ENCODE data around the gene NOXA1. TPM values are rescaled to one million over a fixed set of nuclear protein-coding genes. Genes with fewer than 3 reads are reported as not detected.

NOXA1 gene
- total and polyA plus RNA-seq, 4 donors: 1.3 to 3.6 (median 2.4) TPM

DNA sequence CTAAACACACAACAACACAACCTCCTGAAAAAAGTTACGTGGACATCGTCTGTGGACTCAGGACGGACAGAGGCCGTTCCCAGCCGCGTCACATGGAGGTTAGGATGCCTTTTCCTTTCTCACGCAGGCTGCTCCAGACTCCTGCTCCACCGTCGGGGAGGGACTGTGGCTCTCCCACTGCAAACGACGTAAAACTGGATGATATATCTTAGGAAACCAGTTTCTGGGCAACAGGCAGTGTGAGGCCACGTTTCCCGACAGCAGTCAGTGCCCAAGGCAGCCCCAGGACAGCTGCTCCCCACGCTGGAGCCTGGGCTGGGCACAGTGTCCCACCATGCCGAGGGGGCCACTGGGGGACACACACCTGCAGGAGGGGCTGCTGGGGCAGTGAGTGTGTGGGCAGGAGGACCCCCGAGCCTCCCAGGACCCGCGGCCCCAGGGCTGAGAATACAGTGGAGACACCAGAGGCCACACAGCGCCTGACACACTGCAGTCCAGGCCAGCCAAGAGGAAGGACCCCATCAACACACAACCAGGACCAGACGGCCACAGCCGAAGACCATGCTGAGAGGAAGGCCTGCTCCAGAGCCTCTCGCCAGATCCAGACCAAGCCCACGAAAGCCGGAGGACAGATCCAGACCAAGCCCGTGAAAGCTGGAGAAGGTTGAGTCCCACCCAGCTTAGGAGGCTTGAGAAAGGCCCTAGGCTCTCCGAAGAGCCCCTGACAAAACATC, 26.4 kb upstream of the NOXA1 start:
- Histone ChIP-seq H3K9ac (ENCODE audit: low read depth in 1 of 2, low read length in 2 of 2) (no peak overlapping the region), H3K27ac (ENCODE audit: low read depth in 1 of 2, low read length in 2 of 2) (no peak overlapping the region), H3K4me3 (ENCODE audit: low read depth in 1 of 3, low read length in 3 of 3) (no peak overlapping the region), H3K9me3 (ENCODE audit: control insufficient read depth in 4 of 4, low read length in 3 of 4) (no peaks in the 10 kb centered on the region), H3K4me1 (ENCODE audit: control insufficient read depth in 4 of 4, insufficient read depth in 4 of 4, low read length in 3 of 4) (peaks cover 0 to 6% (median 3%) of the 10 kb centered on the region in 4 donors), H3K27me3 (ENCODE audit: control insufficient read depth in 4 of 4, insufficient read depth in 4 of 4, low read length in 3 of 4) (no peaks in the 10 kb centered on the region), H3K36me3 (ENCODE audit: control insufficient read depth in 4 of 4, insufficient read depth in 3 of 4, low read depth in 1 of 4, low read length in 3 of 4) (peaks cover 0 to 5% (median 1%) of the 10 kb centered on the region in 4 donors)
- 95% methylated on average over 26 of the region's 26 CpGs for WGBS
- no peak for DNase-seq (ENCODE audit: low spot score)
- TF ChIP-seq YY1 (IDR thresholded peaks at IDR 0.05) (no peak), CTCF (IDR thresholded peaks at IDR 0.05; ENCODE audit: low read depth, low read length, missing input control) (no peak), HNF4A (conservative IDR thresholded peaks at IDR 0.05) (no peak), NR2F2 (IDR thresholded peaks at IDR 0.05) (no peak), HNF4G (IDR thresholded peaks at IDR 0.05) (no peak), EGR1 (IDR thresholded peaks at IDR 0.05; ENCODE audit: low read depth in 2 of 2) (no peak), SP1 (IDR thresholded peaks at IDR 0.05) (no peak), RAD21 (IDR thresholded peaks at IDR 0.05) (no peak), TAF1 (conservative IDR thresholded peaks at IDR 0.05) (no peak), FOXA1 (IDR thresholded peaks at IDR 0.05) (no peak), JUND (IDR thresholded peaks at IDR 0.05) (no peak), FOXA2 (IDR thresholded peaks at IDR 0.05) (no peak)
- TF ChIP-seq, protein P1, sequence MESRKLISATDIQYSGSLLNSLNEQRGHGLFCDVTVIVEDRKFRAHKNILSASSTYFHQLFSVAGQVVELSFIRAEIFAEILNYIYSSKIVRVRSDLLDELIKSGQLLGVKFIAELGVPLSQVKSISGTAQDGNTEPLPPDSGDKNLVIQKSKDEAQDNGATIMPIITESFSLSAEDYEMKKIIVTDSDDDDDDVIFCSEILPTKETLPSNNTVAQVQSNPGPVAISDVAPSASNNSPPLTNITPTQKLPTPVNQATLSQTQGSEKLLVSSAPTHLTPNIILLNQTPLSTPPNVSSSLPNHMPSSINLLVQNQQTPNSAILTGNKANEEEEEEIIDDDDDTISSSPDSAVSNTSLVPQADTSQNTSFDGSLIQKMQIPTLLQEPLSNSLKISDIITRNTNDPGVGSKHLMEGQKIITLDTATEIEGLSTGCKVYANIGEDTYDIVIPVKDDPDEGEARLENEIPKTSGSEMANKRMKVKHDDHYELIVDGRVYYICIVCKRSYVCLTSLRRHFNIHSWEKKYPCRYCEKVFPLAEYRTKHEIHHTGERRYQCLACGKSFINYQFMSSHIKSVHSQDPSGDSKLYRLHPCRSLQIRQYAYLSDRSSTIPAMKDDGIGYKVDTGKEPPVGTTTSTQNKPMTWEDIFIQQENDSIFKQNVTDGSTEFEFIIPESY (IDR thresholded peaks at IDR 0.05): no peak
- TF ChIP-seq, protein P2, sequence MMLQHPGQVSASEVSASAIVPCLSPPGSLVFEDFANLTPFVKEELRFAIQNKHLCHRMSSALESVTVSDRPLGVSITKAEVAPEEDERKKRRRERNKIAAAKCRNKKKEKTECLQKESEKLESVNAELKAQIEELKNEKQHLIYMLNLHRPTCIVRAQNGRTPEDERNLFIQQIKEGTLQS (IDR thresholded peaks at IDR 0.05): no peak

DNA sequence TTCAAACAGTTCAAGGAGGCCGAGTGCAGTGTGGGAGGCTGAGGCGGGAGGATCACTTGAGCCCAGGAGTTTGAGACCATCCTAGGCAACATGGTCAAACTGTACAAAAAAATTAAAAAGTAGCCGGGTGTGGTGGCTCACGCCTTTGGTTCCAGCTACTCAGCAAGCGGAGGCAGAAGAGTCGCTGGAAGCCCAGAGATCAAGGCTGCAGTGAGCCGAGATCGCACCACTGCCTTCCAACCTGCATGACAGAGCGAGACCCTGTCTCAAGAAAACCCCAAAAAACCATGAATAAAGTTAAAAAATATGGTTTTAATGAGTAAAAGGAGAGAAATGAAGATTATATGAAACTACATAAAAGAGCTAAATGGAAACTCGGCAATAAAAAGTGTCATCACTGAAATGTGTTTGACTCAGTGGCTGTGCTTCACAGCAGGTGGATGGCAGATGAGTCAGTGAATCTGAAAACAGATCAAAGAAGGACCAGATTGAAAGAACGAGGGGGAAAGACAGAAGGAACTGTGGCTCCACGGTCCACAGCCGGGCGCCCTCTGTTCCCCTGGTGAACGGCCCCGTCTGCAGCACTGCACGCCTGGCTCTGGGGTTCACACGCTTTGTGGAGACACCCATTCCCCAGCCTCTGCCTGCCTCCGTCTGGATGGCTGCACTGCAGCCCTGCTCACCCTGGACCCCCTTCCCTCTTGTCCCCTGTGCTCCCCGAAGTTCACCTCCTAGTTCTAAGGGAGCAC, 25.3 kb upstream of the NOXA1 start:
- no peak for DNase-seq (ENCODE audit: low spot score)
- peaks cover 0 to 6% (median 3%) of the 10 kb centered on the region in 4 donors for H3K4me1 ChIP-seq (ENCODE audit: control insufficient read depth in 4 of 4, insufficient read depth in 4 of 4, low read length in 3 of 4)
- H3K9me3 ChIP-seq (ENCODE audit: control insufficient read depth in 4 of 4, low read length in 3 of 4): no peaks in the 10 kb centered on the region
- WGBS: 95% methylated on average over 20 of the region's 20 CpGs
- H3K27ac ChIP-seq (ENCODE audit: low read depth in 1 of 2, low read length in 2 of 2): no peak overlapping the region
- H3K27me3 ChIP-seq (ENCODE audit: control insufficient read depth in 4 of 4, insufficient read depth in 4 of 4, low read length in 3 of 4): no peaks in the 10 kb centered on the region
- no peak overlapping the region for H3K4me3 ChIP-seq (ENCODE audit: low read depth in 1 of 3, low read length in 3 of 3)
- H3K36me3 ChIP-seq (ENCODE audit: control insufficient read depth in 4 of 4, insufficient read depth in 3 of 4, low read depth in 1 of 4, low read length in 3 of 4): peaks cover 0 to 5% (median 0%) of the 10 kb centered on the region in 4 donors
- no peak overlapping the region for H3K9ac ChIP-seq (ENCODE audit: low read depth in 1 of 2, low read length in 2 of 2)
- TF ChIP-seq FOXA2 (IDR thresholded peaks at IDR 0.05) (no peak), NR2F2 (IDR thresholded peaks at IDR 0.05) (no peak), HNF4G (IDR thresholded peaks at IDR 0.05) (no peak), GABPA (IDR thresholded peaks at IDR 0.05 in 1 of 2, conservative IDR thresholded peaks at IDR 0.05 in 1 of 2) (no peak), CTCF (IDR thresholded peaks at IDR 0.05; ENCODE audit: low read depth, low read length, missing input control) (no peak), TAF1 (conservative IDR thresholded peaks at IDR 0.05) (no peak), FOXA1 (IDR thresholded peaks at IDR 0.05) (no peak), YY1 (IDR thresholded peaks at IDR 0.05) (no peak)
- TF ChIP-seq, protein P3, sequence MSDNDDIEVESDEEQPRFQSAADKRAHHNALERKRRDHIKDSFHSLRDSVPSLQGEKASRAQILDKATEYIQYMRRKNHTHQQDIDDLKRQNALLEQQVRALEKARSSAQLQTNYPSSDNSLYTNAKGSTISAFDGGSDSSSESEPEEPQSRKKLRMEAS (IDR thresholded peaks at IDR 0.05): no peak
- TF ChIP-seq, protein P1 (IDR thresholded peaks at IDR 0.05): no peak
- TF ChIP-seq, protein P4, sequence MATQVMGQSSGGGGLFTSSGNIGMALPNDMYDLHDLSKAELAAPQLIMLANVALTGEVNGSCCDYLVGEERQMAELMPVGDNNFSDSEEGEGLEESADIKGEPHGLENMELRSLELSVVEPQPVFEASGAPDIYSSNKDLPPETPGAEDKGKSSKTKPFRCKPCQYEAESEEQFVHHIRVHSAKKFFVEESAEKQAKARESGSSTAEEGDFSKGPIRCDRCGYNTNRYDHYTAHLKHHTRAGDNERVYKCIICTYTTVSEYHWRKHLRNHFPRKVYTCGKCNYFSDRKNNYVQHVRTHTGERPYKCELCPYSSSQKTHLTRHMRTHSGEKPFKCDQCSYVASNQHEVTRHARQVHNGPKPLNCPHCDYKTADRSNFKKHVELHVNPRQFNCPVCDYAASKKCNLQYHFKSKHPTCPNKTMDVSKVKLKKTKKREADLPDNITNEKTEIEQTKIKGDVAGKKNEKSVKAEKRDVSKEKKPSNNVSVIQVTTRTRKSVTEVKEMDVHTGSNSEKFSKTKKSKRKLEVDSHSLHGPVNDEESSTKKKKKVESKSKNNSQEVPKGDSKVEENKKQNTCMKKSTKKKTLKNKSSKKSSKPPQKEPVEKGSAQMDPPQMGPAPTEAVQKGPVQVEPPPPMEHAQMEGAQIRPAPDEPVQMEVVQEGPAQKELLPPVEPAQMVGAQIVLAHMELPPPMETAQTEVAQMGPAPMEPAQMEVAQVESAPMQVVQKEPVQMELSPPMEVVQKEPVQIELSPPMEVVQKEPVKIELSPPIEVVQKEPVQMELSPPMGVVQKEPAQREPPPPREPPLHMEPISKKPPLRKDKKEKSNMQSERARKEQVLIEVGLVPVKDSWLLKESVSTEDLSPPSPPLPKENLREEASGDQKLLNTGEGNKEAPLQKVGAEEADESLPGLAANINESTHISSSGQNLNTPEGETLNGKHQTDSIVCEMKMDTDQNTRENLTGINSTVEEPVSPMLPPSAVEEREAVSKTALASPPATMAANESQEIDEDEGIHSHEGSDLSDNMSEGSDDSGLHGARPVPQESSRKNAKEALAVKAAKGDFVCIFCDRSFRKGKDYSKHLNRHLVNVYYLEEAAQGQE (IDR thresholded peaks at IDR 0.05): no peak

Data from liver (tissue), 9 donors.